Measurements from ENCODE around the gene PRRG2. TPM values are rescaled to one million over a fixed set of nuclear protein-coding genes. Genes with fewer than 3 reads are reported as not detected.

The PRRG2 gene
- total and polyA plus RNA-seq, 2 of the 13 experiments (the other 11 are each of a cell fraction or from before 2014, with no cell fraction given): 0.66 to 0.82 TPM

- TF ChIP-seq KIAA2018 (CRISPR knock-in tag; IDR thresholded peaks at IDR 0.05; ENCODE audit: borderline replicate concordance) (no peak), ZNF343 (CRISPR knock-in tag; IDR thresholded peaks at IDR 0.05) (no peak), GPN1 (CRISPR knock-in tag; IDR thresholded peaks at IDR 0.05; ENCODE audit: borderline replicate concordance) (no peak), SIX4 (CRISPR knock-in tag; IDR thresholded peaks at IDR 0.05) (0 out of 2 replicates have a peak, but pooled peaks have one; percentile 34), HCFC1 (IDR thresholded peaks at IDR 0.05; ENCODE audit: low read depth, low read length) (peak; percentile 48; the same call in 1 of the 2 replicates), CSRNP2 (CRISPR knock-in tag; conservative IDR thresholded peaks at IDR 0.05; ENCODE audit: low read depth) (no peak), HOXA7 (CRISPR knock-in tag; IDR thresholded peaks at IDR 0.05) (no peak), NFYB (CRISPR knock-in tag; IDR thresholded peaks at IDR 0.05) (peak; percentile 67), ZNF274 (CRISPR knock-in tag; IDR thresholded peaks at IDR 0.05) (peak; percentile 38; the same call in 1 of the 2 replicates), REL (CRISPR knock-in tag; conservative IDR thresholded peaks at IDR 0.05) (no peak), KDM5B (CRISPR knock-in tag; IDR thresholded peaks at IDR 0.05; ENCODE audit: borderline replicate concordance) (peak; percentile 27; the same call in 1 of the 2 replicates), ZNF674 (CRISPR knock-in tag; IDR thresholded peaks at IDR 0.05; ENCODE audit: low read depth) (no peak), MTA1 (CRISPR knock-in tag; IDR thresholded peaks at IDR 0.05; ENCODE audit: borderline replicate concordance) (peak; percentile 56; the same call in 1 of the 2 replicates), TBX2 (CRISPR knock-in tag; IDR thresholded peaks at IDR 0.05; ENCODE audit: borderline replicate concordance) (peak; percentile 75; the same call in 1 of the 2 replicates), MAZ (IDR thresholded peaks at IDR 0.05; ENCODE audit: borderline replicate concordance, low read depth, low read length) (peak; percentile 55; the same call in 1 of the 2 replicates), MAZ (CRISPR knock-in tag; IDR thresholded peaks at IDR 0.05; ENCODE audit: low read depth) (peak; percentile 74)
- TF ChIP-seq, protein P1, sequence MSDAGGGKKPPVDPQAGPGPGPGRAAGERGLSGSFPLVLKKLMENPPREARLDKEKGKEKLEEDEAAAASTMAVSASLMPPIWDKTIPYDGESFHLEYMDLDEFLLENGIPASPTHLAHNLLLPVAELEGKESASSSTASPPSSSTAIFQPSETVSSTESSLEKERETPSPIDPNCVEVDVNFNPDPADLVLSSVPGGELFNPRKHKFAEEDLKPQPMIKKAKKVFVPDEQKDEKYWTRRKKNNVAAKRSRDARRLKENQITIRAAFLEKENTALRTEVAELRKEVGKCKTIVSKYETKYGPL (CRISPR knock-in tag; IDR thresholded peaks at IDR 0.05): no peak
These were observed 59.2 kb downstream of the PRRG2 start, which contains the start of gene RRAS (continued) for GRCh38 chr19:49640113-49640898.

Measured in HepG2 (cell line).